Calu3 (cell line): ENCODE measurements around the gene TXNDC2. TPM values are rescaled to one million over a fixed set of nuclear protein-coding genes. Genes with fewer than 3 reads are reported as not detected.

ENCODE experiments used
- BruUV-seq: library from RNA; stranded (reverse); fragments of 400-500 nt; replicated peaks from 2 replicates; lab custom pipeline; 2021; lab: Mats Ljungman, UMichigan
- CTCF ChIA-PET: fragments of 300-600 bp; sonication (Branson Sonifier 250); formaldehyde crosslinking; loops from one replicate; lab custom pipeline; 2022; ENCODE audit warnings: antibody characterized with exemption; lab: Charles Lee
- DNase-seq: peaks from one replicate; pipeline ENCODE4 v3.0.0; 2022
- H3K27ac Mint-ChIP-seq: one replicate; pipeline ENCODE4 v1.8.0; 2022; ENCODE audit warnings: mixed read lengths; ENCODE audit not compliant: unreplicated experiment
- H3K27me3 Mint-ChIP-seq: one replicate; pipeline ENCODE4 v1.8.0; 2022; ENCODE audit warnings: mixed read lengths; ENCODE audit not compliant: unreplicated experiment
- H3K36me3 Mint-ChIP-seq: one replicate; pipeline ENCODE4 v1.8.0; 2022; ENCODE audit warnings: mild to moderate bottlenecking, moderate library complexity, mixed read lengths; ENCODE audit not compliant: insufficient read depth, unreplicated experiment
- H3K4me1 Mint-ChIP-seq: one replicate; pipeline ENCODE4 v1.8.0; 2022; ENCODE audit warnings: mild to moderate bottlenecking, low read depth, mixed read lengths; ENCODE audit not compliant: unreplicated experiment
- H3K4me3 Mint-ChIP-seq: one replicate; pipeline ENCODE4 v1.8.0; 2022; ENCODE audit warnings: mild to moderate bottlenecking, low read depth, moderate library complexity, mixed read lengths; ENCODE audit not compliant: unreplicated experiment
- H3K9me3 Mint-ChIP-seq: one replicate; pipeline ENCODE4 v1.8.0; 2022; ENCODE audit warnings: low read depth, mixed read lengths; ENCODE audit not compliant: unreplicated experiment
- CTCF ChIP-seq: fragments of 200-600 bp; IDR thresholded peaks from one replicate; pipeline ENCODE4 v1.8.0; 2022; ENCODE audit warnings: antibody characterized with exemption; ENCODE audit not compliant: unreplicated experiment
- intact Hi-C: fragments of 100-400 bp; cut with micrococcal nuclease; formaldehyde crosslinking; loops from one replicate; pipeline ENCODE4 v1.10.0; 2022; ENCODE audit not compliant: unreplicated experiment
- total RNA-seq: library from RNA; stranded (reverse); gene quantifications from 2 replicates; pipeline ENCODE4 v1.2.3, GENCODE V29; 2022

TXNDC2 gene
- total RNA-seq, 1 experiment from 2014 or later: not detected

GRCh38 chr18:9858642-9859041, 27.1 kb upstream of the TXNDC2 start:
- Mint-ChIP-seq H3K4me3 (no peak overlapping the region), H3K27ac (no peak overlapping the region), H3K27me3 (no peaks in the 10 kb centered on the region), H3K4me1 (peaks cover 16% of the 10 kb centered on the region), H3K9me3 (peaks cover 2% of the 10 kb centered on the region), H3K36me3 (no peaks in the 10 kb centered on the region)
- DNase-seq: no peak
- CTCF ChIA-PET: no interaction called here
- BruUV-seq: no TSS peak
- TF ChIP-seq CTCF: no peak
- intact Hi-C loops: no loop called here

GRCh38 chr18:9859232-9859631, 26.5 kb upstream of the TXNDC2 start:
- no peaks in the 10 kb centered on the region for H3K36me3 Mint-ChIP-seq
- H3K27ac Mint-ChIP-seq: no peak overlapping the region
- intact Hi-C loops: no loop called here
- no peak overlapping the region for H3K4me3 Mint-ChIP-seq
- DNase-seq: no peak
- CTCF ChIA-PET: no interaction called here
- H3K27me3 Mint-ChIP-seq: no peaks in the 10 kb centered on the region
- no TSS peak for BruUV-seq
- H3K4me1 Mint-ChIP-seq: peaks cover 16% of the 10 kb centered on the region
- TF ChIP-seq CTCF: no peak
- peaks cover 2% of the 10 kb centered on the region for H3K9me3 Mint-ChIP-seq

GRCh38 chr18:9860682-9861081, 25.1 kb upstream of the TXNDC2 start:
- no peaks in the 10 kb centered on the region for H3K27me3 Mint-ChIP-seq
- peaks cover 5% of the 10 kb centered on the region for H3K36me3 Mint-ChIP-seq
- CTCF ChIA-PET: no interaction called here
- peaks cover 6% of the 10 kb centered on the region for H3K9me3 Mint-ChIP-seq
- no peak for TF ChIP-seq CTCF
- H3K27ac Mint-ChIP-seq: no peak overlapping the region
- no peak overlapping the region for H3K4me3 Mint-ChIP-seq
- BruUV-seq: no TSS peak
- H3K4me1 Mint-ChIP-seq: peaks cover 10% of the 10 kb centered on the region
- DNase-seq: no peak
- intact Hi-C loops: no loop called here

- CTCF ChIA-PET: interaction anchor here (0.7 kb wide), 1 partner anchor 33 kb away, joined by 5 read pairs; no protein-coding TSS in a partner anchor
- peaks cover 11% of the 10 kb centered on the region for H3K9me3 Mint-ChIP-seq
- intact Hi-C loops: no loop called here
Observed at GRCh38 chr18:9861157-9861556, 24.6 kb upstream of the TXNDC2 start.

More at GRCh38 chr18:9861157-9861556, 24.6 kb upstream of the TXNDC2 start:
- H3K4me3 Mint-ChIP-seq: no peak overlapping the region
- no TSS peak for BruUV-seq
- H3K36me3 Mint-ChIP-seq: peaks cover 9% of the 10 kb centered on the region
- peaks cover 10% of the 10 kb centered on the region for H3K4me1 Mint-ChIP-seq
- DNase-seq: no peak
- no peaks in the 10 kb centered on the region for H3K27me3 Mint-ChIP-seq
- no peak overlapping the region for H3K27ac Mint-ChIP-seq
- TF ChIP-seq CTCF: no peak
